PFSK-1 (cell line): ENCODE data around the gene ANKMY2.

Experiments
- FOXP2 ChIP-seq: optimal IDR thresholded peaks from 2 replicates; pipeline ENCODE3; 2011; ENCODE audit warnings: borderline replicate concordance, control low read depth, inconsistent platforms; ENCODE audit not compliant: insufficient read depth; ENCODE audit errors: extremely low read length, extremely low read depth
- POLR2AphosphoS5 ChIP-seq: IDR thresholded peaks from 2 replicates; pipeline ENCODE4 v1.6.1; 2012; ENCODE audit warnings: low read depth, mild to moderate bottlenecking, control low read depth, low read length, moderate library complexity
- SIN3A ChIP-seq: IDR thresholded peaks from 2 replicates; pipeline ENCODE4 v1.6.1; 2012; ENCODE audit warnings: mild to moderate bottlenecking, low read length, moderate library complexity, borderline replicate concordance; ENCODE audit not compliant: insufficient read depth
- TAF1 ChIP-seq: IDR thresholded peaks from 2 replicates; pipeline ENCODE4 v1.6.1; 2012; ENCODE audit warnings: low read length, control low read depth, borderline replicate concordance; ENCODE audit not compliant: insufficient read depth
- TF ChIP-seq, protein P1 (sequence below), 2 experiments: IDR thresholded peaks; 2 replicates each; pipeline versions ENCODE4 v1.6.1 to v1.8.0; 2011 to 2012; ENCODE audit warnings: low read depth in 2 of 2, low read length in 2 of 2, control low read depth in 1 of 2, inconsistent platforms in 1 of 2, mild to moderate bottlenecking in 1 of 2, moderate library complexity in 1 of 2; ENCODE audit not compliant: insufficient read depth in 1 of 2

Gene ANKMY2

DNA sequence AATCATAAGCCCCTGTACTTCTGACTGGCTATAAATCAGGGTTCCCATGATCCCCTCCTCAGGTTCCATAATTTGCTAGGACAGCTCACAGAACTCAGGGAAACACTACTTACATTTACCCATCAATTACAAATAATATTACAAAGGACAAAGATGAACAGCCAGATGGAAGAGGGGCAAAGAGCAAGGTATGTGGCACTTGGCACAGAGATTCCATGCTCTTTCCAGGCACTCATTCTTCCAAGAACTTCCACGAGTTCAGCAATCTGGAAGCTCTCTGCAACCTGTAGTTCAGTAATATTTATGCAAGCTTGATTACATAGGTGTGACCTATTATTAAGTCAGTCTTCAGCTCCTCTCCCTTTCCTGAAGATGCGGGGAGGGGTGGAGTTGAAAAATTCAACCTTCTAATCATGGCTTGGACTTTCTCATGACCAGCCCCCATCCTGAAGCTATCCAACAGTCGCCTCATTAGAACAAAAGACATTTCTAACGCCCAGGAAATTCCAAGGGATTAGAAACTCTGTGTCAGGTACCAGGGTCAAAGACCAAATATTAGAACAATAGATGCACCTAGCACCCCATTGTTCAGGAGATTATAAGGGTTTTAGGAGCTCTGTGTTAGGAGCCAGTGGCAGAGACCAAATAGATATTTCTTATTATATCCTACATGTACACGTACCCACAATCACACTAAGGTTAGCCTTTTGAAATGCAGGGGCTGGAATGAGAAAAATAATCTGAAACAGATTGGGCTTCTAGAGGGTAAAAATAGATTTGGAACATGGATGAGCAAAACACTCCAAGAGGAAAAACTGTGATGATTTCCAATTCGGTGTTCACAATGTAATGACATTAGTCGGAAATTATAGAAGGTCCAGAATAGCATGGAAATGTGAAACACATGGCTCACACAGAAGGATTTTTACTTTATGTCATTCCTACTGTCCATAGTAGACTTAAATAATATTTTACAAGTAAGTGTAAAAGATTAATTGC, 7.0 kb downstream of the ANKMY2 start:
- no peak for TF ChIP-seq SIN3A
- no peak for TF ChIP-seq TAF1
- TF ChIP-seq FOXP2: no peak
- TF ChIP-seq, protein P1, sequence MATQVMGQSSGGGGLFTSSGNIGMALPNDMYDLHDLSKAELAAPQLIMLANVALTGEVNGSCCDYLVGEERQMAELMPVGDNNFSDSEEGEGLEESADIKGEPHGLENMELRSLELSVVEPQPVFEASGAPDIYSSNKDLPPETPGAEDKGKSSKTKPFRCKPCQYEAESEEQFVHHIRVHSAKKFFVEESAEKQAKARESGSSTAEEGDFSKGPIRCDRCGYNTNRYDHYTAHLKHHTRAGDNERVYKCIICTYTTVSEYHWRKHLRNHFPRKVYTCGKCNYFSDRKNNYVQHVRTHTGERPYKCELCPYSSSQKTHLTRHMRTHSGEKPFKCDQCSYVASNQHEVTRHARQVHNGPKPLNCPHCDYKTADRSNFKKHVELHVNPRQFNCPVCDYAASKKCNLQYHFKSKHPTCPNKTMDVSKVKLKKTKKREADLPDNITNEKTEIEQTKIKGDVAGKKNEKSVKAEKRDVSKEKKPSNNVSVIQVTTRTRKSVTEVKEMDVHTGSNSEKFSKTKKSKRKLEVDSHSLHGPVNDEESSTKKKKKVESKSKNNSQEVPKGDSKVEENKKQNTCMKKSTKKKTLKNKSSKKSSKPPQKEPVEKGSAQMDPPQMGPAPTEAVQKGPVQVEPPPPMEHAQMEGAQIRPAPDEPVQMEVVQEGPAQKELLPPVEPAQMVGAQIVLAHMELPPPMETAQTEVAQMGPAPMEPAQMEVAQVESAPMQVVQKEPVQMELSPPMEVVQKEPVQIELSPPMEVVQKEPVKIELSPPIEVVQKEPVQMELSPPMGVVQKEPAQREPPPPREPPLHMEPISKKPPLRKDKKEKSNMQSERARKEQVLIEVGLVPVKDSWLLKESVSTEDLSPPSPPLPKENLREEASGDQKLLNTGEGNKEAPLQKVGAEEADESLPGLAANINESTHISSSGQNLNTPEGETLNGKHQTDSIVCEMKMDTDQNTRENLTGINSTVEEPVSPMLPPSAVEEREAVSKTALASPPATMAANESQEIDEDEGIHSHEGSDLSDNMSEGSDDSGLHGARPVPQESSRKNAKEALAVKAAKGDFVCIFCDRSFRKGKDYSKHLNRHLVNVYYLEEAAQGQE (IDR thresholded peaks at IDR 0.05; ENCODE audit: insufficient read depth in 1 of 2, low read depth in 2 of 2, low read length in 2 of 2): no peak
- TF ChIP-seq POLR2AphosphoS5: no peak

DNA sequence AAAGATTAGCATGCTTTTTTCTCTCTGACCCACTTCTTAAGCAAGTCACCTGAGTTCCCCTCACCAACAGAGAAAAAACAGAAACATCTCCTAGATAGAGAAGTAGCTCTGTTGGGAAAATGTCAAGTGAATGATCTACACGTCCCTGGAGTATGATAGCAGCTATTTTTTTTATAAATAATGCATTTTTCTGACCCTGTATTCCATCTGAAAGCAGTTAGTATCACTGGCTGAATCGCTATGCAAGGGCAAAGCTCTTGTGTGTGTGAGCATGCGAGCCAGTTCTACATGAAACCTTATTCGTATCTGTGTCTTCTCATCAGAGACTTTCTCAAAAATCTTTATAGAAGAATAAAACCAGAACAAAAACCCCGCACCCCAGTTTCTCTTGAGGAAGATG, 8.2 kb downstream of the ANKMY2 start:
- TF ChIP-seq FOXP2 (no peak), POLR2AphosphoS5 (no peak), TAF1 (no peak), SIN3A (no peak)
- TF ChIP-seq, protein P1 (IDR thresholded peaks at IDR 0.05; ENCODE audit: insufficient read depth in 1 of 2, low read depth in 2 of 2, low read length in 2 of 2): no peak

DNA sequence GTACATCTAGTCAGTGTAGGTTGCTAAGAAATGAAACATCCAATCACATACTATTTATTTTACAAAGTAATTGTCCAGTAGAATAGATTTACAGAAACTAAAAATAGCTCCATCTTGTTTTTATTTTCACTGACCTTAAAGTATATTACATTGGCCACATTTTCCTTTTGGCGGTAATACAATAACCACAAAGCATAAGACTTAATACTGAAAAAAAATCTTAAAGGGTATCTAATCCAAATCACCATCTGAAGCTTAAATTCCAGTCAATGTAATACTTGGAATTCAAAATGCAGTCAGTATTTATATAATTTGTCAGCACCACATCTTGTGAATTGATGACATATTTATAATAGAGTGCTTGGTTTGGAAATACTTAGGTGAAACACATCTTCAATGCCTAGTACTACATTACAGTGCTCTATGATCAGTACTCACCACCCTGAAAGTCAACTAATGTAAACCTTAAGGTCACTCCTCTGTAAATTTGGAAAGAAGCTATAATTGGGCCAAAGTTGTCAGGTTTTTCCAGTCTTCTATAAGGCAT, 8.9 kb downstream of the ANKMY2 start:
- TF ChIP-seq, protein P1 (IDR thresholded peaks at IDR 0.05; ENCODE audit: insufficient read depth in 1 of 2, low read depth in 2 of 2, low read length in 2 of 2): no peak
- no peak for TF ChIP-seq FOXP2
- TF ChIP-seq POLR2AphosphoS5: no peak
- no peak for TF ChIP-seq TAF1
- TF ChIP-seq SIN3A: no peak

GRCh38 chr7:16634271-16634738, 11.2 kb downstream of the ANKMY2 start:
- TF ChIP-seq FOXP2 (no peak), POLR2AphosphoS5 (no peak), SIN3A (no peak), TAF1 (no peak)
- TF ChIP-seq, protein P1 (IDR thresholded peaks at IDR 0.05; ENCODE audit: insufficient read depth in 1 of 2, low read depth in 2 of 2, low read length in 2 of 2): no peak
